MM.1S (cell line): ENCODE data around the gene TIGD4.

Source experiments
- CTCF ChIP-seq: fragments of 300-600 bp; sonication (generic); IDR thresholded peaks from 2 replicates; pipeline ENCODE4 v1.5.1; 2016; ENCODE audit warnings: antibody characterized with exemption, low read length, mixed read lengths
- EZH2 ChIP-seq: fragments of 300-600 bp; sonication (generic); optimal IDR thresholded peaks from 2 replicates; pipeline ENCODE3; 2017; ENCODE audit warnings: low read depth, mild to moderate bottlenecking, antibody characterized with exemption, low read length, mixed read lengths
- EZH2phosphoT487 ChIP-seq: fragments of 300-600 bp; sonication (generic); IDR thresholded peaks from 2 replicates; pipeline ENCODE4 v1.6.1; 2018; ENCODE audit warnings: antibody characterized with exemption, low read length

- no peak for TF ChIP-seq CTCF
- TF ChIP-seq EZH2 = no peak
- TF ChIP-seq EZH2phosphoT487 = no peak
Measured at GRCh38 chr4:152778656-152779512, 646 bp downstream of the TIGD4 start.
